HG02798 (cell line): ENCODE results near the gene AKIRIN1.
"Not testable (repeated sequence)": the region's sequence is repeated elsewhere in the genome, so short reads cannot be mapped to it uniquely, and the experiment has no call there.

Source experiments
- ATAC-seq: cut with Tn5 transposase; IDR thresholded peaks from one replicate; pipeline ENCODE4 v1.9.1; 2021; ENCODE audit warnings: mild to moderate bottlenecking; ENCODE audit not compliant: unreplicated experiment, poor library complexity

Gene AKIRIN1, protein sequence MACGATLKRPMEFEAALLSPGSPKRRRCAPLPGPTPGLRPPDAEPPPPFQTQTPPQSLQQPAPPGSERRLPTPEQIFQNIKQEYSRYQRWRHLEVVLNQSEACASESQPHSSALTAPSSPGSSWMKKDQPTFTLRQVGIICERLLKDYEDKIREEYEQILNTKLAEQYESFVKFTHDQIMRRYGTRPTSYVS

DNA sequence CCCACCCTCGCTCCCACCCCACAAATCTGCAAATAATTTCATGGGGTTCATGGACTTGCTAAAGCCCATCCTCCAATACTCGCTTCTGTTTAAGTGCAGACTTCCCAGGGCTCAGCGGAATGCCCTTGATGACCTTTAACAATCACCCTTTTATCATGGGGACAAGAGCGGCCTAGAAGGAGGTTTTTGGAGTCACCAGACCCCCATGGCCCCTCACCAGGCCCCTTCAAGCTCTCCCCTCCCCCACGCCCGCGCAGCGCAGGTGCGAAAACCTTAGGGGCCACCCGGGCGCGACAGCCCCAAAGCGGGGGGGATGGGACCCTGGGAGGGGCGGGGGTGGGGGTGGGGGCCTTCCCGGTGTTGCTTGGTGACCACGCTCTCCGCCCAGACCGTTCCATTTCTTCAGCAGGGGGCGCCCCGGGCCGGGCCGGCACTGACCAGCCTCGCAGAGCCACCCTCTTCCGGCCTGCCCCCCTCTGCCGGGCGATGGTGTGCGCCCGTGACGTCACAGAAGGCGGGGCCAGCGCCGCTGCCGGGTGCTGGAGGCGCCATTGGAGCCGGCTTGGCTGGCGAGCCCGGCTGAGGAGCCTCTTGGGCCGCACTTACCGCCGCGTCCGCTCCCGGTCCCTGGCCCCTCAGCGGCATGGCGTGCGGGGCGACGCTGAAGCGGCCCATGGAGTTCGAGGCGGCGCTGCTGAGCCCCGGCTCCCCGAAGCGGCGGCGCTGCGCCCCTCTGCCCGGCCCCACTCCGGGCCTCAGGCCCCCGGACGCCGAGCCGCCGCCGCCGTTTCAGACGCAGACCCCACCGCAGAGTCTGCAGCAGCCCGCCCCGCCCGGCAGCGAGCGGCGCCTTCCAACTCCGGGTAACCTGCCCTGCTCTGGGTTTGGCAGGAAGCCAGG lies at the start of gene AKIRIN1:
AKIRIN1 (plus strand) TSS at position 539 of the 900 bp plus-strand sequence; CDS start at position 644, 105 bp downstream.
- ATAC-seq = peak; percentile 96

DNA sequence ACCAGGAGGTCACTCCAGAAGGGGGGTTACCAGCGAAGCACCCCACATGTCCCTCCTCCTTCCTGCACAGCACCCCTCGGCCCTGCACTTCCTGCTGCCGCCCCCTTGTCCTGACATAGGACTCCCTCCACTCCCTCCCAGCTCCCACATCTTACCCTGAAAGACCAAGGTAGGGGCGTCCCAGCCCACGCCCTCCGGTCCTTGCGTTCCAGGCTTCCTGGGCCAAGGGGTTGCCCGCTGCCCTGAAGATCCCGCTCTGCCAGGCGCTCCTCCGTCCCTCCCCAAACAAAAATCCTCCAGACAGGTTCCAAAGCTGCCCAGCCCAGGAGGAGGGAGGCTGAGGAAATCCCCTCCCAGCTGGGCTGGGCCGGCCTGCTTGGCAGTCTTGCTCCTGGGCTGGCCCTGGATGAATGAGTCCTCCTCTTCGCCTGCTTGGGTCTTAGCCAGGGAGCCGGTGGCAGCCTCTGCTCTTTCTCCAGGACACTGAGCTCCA lies 49.5 kb upstream of the AKIRIN1 start, which contains the start of gene RHBDL2:
RHBDL2 (minus strand) TSS at position 304 of the 493 bp plus-strand sequence. CDS start 22,618 bp downstream, outside the sequence.
- no peak for ATAC-seq

DNA sequence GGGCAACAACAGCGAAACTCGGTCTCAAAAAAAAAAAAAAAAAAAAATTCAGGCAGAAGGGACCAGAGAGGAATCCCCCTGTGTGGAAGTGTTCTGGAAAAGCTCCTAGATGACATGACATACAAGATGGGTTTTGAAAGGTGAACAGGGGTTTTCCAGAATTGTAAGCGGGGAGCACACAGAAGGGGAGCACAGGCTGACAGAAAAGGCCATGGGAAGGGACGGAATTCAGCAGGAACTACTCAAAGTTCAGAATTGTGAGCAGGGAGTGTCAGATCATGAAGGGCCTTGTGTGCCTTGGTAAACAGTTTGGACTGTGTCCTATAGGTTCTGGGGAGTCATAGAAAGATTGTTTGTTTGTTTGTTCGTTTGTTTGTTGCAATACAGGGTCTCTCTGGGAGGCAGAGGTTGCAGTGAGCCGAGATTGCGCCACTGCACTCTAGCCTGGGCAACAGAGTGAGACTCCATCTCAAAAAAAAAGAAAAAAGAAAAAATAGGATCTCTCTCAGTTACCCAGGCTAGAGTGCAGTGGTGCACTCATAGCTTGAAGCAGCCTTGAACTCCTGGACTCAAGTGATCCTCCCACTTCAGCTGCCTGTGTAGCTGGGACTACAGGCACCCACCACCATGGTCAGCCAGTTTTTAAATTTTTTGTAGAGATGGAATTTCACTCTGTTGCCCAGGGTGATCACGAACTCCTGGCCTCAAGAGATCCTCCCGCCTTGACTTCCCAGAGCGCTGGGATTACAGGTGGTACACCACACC lies 48.2 kb upstream of the AKIRIN1 start:
- no peak for ATAC-seq

DNA sequence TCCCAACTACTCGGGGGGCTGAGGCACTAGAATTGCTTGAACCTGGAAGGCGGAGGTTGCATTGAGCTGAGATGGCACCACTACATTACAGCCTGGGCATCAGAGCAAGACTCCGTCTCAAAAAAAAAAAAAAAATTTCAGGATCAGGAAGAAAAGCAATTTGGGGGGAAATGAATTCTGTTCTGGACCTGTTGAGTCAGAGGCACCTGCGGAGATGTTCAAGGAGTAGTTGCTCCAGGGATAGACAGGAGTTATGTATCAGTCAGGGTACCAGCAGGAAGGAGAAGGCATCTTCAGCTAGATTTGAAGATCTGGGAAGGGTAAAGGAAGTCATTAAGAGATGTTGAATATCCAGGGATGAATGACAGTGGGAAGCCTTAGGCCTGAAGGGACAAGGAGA lies 46.5 kb upstream of the AKIRIN1 start:
- no peak for ATAC-seq

DNA sequence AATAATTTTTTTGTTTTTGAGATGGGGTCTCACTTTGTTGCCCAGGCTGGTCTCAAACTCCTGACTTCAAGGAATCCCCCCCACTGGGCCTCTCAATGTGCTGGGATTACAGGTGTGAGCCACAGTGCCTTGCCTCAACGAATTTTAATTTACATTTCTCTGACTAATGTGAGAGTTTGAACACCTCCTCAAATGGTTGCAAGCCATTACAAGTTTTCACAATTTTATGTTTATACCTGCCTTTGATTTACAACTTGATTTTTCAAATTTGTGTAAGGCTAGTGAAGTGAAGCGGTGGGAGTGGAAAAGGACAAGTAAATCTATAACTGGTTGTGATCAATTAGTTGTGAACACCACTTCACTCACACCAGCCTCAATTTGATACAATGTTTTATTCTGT lies 40.5 kb upstream of the AKIRIN1 start:
- no peak for ATAC-seq

DNA sequence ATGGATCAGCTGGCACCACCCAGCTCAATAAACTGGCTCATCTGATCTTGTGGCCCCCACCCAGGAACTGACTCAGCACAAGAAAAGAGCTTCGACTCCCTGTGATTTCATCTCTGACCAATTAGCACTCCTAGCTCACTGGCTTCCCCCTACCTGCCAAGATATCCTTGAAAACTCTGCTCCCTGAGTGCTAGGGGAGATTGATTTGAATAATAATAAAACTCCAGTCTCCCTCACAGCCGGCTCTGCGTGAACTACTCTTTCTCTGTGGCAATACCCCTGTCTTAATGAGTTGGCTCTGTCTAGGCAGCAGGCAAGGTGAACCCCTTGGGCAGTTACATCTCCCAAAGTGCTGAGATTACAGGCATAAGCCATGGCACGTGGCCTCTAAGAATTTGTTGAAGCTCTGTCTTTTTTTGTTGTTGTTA lies 37.6 kb upstream of the AKIRIN1 start:
- no peak for ATAC-seq

DNA sequence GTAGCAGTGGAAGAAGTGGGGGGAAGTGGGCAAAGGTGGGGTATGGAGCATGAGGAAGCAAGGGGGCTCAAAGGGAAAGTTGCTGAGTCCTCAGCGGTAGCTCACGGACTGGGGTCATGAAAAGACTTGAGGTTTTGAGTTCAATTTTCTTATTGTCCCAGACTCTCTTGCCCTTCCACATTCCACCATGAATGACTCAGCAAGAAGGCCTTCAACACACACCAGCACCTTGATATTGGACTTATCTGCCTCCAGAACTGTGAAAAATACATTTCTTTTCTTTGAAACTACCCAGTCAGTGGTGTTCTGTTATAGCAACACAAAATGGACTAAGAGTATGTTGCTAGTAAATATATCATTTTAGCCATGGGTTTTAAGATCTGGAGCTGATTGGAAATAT lies 32.1 kb upstream of the AKIRIN1 start:
- no peak for ATAC-seq

DNA sequence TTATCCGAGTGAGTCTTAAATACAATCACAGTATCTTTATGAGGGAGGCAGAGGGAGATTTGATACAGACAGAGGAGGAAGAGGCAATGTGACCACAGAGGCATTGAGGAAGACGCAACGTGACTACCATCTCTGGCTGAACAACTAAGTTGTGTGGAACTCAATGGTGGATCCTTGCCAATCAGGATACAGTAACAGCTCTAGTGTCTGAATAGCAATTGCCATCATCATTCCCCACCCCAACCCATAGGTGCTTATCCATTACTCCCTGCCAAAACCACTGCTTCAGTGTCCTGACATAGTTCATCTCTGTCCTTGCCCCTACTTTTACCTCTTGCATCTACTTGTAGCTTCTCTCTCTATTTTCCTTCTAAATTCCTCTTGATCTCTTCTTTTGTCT lies 29.0 kb upstream of the AKIRIN1 start:
- ATAC-seq = no peak

DNA sequence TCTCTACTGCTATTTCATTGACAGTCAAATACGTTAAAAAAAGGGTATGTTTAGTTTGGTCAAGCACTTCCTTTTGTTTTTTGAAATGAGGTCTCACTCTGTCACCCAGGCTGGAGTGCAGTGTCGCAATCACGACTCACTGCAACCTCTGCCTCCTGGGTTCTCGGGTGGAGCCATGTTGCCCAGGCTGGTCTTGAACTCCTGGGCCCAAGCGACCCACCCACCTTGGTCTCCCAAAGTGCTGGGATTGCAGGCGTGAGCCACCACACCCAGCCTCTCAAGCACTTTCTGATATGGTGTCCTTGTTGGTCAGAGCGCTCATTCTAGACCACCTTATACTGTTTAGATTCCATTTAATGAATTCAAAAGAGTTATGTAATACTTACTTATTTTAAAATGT lies 28.5 kb upstream of the AKIRIN1 start:
- no peak for ATAC-seq

DNA sequence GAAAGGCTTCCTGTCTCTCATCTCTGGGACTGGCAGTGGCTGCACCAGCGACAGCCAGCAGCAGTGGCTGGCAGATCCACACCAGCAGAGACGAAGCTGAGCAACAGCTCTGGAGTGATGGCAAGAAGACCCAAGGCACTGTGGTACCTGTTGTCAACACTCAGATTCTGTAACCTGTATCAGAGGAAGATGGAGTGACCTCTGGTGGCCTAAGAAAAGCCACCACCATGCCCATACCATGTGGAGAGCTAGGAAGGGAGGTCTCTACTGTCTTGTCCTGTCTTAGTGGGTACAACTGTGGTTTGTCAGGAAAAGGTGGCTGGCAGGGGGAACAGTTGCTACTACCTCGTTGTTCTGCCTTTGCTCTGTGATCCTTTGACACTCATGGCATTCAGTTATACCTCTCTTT lies 26.9 kb upstream of the AKIRIN1 start:
- no peak for ATAC-seq

DNA sequence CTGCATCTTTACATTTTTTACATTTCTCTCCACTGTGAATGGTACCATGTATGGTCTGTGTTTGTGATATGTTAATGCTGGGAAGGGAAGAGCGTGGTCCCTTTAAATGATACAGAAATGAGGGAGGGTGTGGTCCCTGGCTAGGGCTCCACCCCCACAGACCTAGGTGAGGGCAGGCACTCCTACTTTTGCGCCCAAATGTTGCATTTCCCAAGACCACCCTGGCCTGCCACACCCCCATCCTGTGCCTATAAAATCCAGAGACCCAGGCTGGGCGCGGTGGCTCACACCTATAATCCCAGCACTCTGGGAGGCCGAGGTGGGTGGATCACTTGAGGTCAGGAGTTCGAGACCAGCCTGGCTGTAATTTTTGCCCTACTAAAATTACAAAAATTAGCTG lies 17.9 kb upstream of the AKIRIN1 start:
- not testable (repeated sequence) for ATAC-seq

DNA sequence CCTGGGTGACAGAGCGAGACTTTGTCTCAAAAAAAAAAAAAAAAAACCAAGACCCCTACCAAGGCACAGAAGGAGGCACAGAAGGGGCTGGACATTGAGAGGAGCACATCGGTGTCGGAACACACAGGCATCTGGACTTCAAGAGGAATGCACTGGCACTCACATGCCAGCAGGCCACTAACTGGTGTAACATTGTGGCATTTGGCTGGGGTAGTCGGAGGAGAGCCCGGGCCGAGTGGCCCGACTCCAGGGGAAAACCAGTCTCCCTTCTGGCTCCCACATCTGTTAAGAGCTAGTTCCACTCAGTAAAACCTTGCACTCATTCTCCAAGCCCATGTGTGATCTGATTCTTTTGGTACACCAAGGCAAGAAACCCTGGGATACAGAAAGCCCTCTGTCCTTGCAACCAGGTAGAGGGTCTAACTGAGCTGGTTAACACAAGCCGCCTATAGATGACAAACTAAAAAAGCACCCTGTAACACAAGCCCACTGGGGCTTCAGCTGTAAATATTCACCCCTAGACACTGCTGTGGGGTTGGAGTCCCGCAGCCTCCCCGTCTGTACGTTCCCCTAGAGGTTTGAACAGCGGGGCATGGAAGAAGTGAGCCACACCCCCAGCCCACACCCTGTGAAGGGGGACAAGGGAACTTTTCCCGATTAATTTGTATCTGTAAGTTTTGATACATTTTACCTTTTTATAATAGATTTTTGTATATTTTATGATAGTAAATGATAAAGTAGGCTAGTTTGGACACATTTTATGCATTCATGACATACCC lies 17.2 kb upstream of the AKIRIN1 start:
- ATAC-seq = no peak

DNA sequence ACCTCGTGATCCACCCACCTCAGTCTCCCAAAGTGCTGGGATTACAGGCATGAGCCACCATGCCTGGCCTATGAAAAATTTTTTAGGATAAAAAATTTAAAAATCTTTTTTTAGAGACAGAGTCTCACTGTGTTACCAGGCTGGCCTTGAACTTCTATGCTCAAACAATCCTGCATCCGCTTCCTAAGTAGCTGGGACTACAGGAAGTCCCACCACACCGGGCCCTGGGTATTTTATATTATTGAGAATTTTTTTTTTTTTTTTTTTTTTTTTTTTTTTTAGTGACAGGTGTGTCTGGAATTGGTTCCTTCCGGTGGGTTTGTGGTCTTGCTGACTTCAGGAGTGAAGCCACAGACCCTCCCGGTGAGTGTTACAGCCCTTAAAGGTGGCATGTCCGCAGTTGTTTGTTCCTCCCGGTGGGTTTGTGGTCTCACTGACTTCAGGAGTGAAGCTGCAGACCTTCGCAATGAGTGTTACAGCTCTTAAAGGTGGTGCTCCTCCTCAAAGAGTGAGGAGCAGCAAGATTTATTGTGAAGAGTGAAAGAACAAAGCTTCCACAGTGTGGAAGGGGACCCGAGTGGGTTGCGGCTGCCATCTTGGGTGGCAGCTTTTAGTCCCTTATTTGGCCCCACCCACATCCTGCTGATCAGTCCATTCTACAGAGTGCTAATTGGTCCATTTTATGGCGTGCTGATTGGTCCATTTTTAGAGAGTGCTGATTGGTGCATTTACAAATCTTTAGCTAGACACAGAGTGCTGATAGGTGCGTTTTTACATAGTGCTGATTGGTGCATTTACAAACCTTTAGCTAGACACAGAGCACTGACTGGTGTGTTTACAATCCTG lies 13.5 kb upstream of the AKIRIN1 start:
- ATAC-seq = not testable (repeated sequence)

DNA sequence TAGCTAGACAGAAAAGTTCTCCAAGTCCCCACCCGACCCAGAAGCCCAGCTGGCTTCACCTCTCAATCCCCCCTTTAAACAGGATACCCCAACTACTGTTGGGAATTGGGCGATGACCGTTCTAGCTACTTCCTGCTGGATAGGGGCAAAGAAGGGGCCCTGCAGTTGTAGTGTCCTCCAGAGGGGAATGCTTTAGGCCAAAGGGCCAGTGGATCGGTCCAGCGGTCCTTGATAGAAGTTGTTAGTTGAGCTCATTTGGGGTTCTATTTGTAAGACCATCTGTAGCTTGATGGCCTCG lies 12.9 kb upstream of the AKIRIN1 start:
- not testable (repeated sequence) for ATAC-seq

DNA sequence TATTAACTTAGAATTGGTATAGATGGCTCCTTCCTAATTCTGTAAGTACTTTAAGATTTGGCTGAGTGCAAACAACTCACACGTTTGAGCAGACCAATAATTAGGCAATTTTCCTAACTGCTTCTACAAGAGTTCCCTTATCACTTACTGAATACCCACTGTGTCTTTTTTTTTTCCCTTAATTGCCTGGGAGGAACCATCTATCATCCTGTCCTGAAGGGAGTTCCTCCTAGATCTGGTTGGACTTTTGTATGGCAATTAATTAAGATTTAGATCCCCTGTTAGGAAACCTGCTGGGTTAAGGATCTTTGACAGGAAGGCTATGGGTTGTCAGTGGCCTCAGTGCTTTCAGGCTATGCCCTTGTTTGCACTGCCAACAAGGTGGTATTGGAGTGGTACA lies 11.7 kb upstream of the AKIRIN1 start:
- ATAC-seq = not testable (repeated sequence)

DNA sequence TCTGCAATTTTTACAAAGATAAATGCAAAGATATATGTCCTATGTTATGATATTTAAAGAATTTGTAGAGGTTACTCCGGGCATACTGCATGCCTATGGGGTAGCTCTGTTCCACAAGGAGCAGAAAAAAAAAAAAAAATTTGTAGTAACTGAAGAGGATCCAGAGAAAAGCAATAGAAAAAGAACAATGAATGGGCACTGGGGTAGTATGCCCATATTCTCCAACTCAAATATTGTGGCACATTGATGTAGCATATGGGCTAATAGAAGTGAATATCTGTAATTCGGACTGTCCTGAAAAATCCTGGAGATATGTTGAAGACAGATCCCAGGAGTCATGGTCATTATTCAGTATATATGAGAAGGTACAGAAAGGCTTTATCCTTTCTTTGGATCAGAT lies 1.1 kb upstream of the AKIRIN1 start:
- ATAC-seq = no peak

DNA sequence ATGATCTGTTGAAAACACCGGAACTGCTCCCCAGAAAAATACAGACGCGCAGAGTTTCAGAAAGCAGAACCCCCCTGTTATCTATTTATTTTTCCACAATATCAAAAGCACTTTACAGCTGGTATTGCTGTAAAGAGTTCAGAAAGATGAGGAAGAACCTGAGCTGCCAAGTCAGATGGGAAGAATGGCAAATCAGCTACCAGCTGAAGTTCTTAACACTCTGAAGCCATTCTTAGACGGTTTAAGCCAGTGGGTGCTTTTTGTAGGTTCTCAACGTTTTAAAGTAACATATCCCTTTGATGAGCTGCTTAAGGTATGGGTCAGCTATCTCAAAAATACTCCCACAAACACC lies 714 bp upstream of the AKIRIN1 start:
- ATAC-seq = no peak

DNA sequence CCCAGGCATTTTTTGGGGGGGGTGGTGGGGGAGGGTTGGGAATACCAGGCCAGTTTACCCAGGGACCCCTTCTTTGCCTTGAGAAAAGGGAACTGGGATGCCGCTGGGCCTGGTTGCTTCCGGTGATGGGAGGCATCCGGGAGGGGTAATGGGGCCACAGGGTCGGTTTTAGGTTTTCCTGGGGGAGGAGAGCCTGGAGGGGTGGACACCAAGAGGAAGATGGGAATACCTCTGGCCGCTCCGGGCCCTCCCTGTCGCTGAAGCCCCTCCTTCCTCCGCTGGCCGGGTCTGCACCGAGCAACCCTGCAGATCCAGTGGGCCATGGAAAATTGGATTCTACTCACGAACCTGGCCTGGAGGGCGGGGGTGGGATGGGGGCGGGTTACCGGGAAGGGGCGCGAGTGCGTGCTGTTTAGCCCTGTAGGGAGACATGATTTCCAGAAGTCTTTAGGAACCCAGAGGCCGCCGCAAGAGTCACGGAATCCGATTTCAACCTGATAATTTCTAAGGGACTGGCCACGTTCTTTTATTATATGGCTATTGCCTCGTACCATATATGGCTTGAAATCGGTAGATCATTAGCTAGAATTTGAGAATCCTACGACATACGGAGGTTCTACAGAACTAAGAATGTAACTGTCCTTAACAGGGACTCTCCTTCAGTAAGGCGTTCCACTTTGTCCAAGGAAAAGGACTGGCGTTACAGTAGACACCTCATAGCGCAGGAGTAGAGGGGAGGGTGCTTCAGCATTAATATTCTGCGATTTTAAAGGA lies 749 bp downstream of the AKIRIN1 start:
- no peak for ATAC-seq
